GM15510 (cell line): ENCODE results near the gene RCAN2.

Source experiments
- POLR2A ChIP-seq: IDR thresholded peaks from 3 replicates; pipeline ENCODE4 v1.6.1; 2011; ENCODE audit warnings: borderline replicate concordance; ENCODE audit not compliant: insufficient read length; ENCODE audit errors: extremely low read depth

RCAN2 gene

DNA sequence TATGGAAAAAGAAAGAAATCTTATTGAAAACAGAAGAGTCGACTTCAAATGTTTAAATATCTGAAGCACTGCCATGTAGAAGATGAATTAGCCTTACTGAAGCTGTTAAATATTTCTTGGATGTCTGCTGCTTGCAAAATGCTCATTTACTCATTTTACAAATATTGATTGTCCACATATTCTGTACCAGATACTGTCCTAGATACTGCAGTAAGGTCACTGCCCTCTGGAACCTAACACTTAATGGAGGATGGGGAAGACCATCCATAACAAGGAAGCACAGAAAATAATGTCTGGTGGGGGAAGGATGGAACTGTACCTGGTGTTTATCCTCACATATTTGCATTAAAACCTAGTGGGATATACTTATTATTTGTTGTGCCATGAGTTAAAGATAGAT lies 99.0 kb downstream of the RCAN2 start:
- no peak for TF ChIP-seq POLR2A

DNA sequence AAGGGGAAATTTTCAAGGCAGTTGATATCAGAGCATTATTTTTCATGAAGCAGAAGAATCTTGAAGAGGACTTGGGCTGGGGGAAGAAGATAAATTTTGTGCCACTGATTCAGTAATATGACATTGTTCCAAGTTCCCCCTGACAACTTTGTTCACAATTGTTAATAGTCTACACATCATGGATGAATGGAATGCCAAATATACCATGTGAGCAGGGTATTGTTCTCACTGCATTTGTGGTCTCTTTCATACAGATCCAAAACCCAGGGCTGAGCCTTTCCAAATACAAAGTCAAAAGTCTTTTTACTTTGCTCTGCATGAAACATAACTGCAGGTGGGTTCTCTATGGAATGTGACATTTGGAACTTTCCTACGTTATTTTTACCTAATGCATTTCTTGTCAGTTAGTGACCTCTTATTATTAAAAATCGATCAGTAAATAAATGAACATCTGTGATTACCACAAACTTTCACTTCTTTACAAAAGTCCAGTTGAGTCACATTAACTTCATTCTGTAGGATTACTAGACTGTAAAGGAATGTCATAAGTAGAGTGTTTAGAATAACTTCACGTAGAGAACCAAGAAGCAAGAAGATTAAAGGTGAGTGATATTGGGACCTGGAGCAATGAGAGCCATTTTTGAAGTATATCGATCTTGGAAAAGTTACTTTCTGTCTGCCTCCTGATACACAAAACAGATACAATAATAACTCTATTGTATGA lies 100.9 kb downstream of the RCAN2 start:
- no peak for TF ChIP-seq POLR2A

DNA sequence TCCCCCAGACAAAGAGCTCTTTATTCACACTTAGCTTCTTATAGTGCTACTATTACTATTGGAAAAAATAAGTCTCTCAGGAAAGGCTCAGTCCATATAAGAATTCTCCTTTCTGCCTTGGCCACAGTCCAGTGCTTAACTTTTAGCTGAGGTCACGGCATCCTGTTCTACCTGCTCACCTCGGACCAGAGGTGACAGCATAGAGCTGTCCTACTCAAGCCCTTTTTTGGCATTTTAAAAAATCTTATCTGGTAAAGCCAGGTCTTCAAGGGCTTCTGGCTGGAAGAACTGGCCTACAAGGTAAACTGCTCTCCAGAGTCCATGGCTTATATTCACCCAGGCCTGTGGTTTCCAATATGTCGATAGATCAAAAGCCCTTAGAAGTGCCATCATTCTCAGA lies 109.7 kb downstream of the RCAN2 start:
- no peak for TF ChIP-seq POLR2A

GRCh38 chr6:46381057-46381456 lies 110.2 kb downstream of the RCAN2 start:
- no peak for TF ChIP-seq POLR2A

DNA sequence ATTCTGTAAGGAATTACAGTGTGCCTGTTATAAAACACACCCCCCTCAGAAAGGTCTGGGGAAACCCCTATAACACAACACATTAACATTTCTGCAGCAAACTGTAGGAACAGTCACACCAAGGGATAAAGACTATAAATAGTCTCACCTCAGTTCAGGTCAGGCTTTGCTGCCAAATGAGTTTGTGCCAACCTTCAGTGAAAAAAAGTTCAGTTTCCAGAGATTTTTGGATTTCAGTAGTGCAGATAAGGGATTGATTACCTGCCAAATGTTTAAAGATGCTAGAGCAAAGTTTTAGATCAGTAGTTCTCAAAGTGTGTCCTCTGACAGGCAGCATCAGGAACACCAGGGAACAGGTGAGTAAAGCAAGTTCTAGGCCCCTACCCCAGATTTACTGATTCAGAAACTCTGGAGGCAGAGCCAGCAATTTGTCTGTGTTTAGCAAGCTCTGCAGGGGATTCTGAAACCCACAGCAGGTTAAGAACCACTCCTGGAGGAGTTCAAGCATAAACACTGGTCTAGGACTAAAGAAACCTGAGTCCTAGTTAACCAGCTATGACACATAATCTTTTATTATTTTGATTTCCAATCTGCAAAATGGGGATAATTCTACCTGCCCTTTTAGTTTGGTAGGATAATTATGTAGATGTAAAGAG lies 111.0 kb downstream of the RCAN2 start:
- no peak for TF ChIP-seq POLR2A

DNA sequence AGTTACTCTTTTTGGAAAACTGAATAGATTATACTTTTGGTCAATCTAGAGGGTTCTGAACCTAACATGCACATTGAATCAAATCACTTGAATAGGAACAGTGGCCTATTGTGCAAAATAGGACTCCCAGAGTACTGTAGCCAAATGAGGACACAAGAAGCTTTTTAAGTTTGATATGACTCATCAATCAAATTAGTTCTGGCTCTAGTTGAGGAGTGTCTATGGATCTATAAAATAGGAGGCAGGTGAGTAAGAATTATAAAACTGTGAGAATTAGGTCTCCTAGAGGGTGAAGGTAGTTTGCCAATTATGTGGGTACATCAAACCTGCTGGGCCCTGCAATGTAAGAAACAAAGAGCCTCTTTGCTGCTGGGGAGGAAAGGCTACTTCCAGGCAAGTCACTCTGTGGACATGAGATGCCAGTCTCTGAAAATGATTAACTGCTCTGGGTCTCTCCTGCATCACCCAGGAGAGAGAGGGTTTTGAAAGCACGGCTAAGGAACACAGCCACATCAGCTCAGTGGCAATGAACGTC lies 112.3 kb downstream of the RCAN2 start:
- no peak for TF ChIP-seq POLR2A

GRCh38 chr6:46378161-46378881 lies 112.9 kb downstream of the RCAN2 start:
- TF ChIP-seq POLR2A = no peak

- TF ChIP-seq POLR2A = no peak
Measured at GRCh38 chr6:46377209-46377608, 114.0 kb downstream of the RCAN2 start.

DNA sequence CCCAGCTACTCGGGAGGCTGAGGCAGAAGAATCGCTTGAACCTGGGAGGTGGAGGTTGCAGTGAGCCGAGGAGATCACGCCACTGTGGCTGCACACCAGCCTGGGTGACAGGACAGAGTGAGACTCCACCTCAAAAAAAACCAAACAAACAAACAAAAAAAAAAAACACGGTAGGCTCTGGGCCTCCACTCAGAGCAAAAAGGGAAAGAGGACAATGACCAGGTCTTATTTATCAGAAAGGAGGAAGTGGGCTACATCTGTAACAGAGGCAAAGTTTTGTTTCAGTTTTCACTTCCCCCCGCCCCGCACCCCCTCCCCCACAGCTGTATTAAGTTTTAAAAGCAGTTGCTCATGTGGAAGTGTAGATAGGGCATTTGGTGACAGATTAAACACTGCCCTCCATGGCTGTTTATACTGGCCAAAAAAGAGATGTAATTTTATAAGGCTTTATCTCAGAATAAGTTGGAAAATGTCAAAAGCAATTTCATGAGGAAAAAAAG lies 114.6 kb downstream of the RCAN2 start:
- no peak for TF ChIP-seq POLR2A

GRCh38 chr6:46370622-46371021 lies 120.6 kb downstream of the RCAN2 start:
- no peak for TF ChIP-seq POLR2A

- TF ChIP-seq POLR2A = no peak
Measured at GRCh38 chr6:46368169-46368536, 123.1 kb downstream of the RCAN2 start.

GRCh38 chr6:46367354-46368168 lies 123.7 kb downstream of the RCAN2 start:
- no peak for TF ChIP-seq POLR2A

- TF ChIP-seq POLR2A = no peak
Measured at GRCh38 chr6:46366190-46366900, 124.9 kb downstream of the RCAN2 start.

GRCh38 chr6:46357591-46357990 lies 133.7 kb downstream of the RCAN2 start:
- no peak for TF ChIP-seq POLR2A
